ENCODE data around the gene ADAMTS2.

DNA sequence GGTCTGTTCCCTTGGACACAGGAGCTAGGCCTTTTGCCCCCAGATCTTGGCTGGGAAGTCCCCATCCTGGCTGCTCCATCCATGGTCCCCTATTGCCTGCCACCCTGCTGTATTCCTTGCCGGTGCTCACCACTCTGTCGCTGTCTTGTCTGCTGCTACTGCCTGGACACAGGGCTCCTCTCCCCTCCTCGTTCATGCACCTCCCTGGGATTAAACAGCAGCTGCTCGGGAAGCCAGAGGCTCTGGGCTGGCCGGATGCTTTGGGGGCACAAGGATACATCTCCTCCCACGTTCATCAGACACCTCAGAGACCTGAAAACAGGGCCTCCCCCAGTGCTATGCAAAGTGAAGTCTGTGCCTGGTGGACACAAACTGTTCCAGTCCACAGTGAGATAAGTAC is 174.7 kb downstream of the ADAMTS2 start:
- TF ChIP-seq NFRKB (IDR thresholded peaks at IDR 0.05), result no peak
- no peak for TF ChIP-seq SUZ12 (IDR thresholded peaks at IDR 0.05)
